SK-N-DZ (cell line): ENCODE results near the gene TMEM132C.
A peak's percentile ranks its signal among the peaks of the same experiment; 100 is the strongest.
"Not testable (repeated sequence)": the region's sequence is repeated elsewhere in the genome, so short reads cannot be mapped to it uniquely, and the experiment has no call there.

Experiments used
- DNase-seq: peaks from one replicate; pipeline ENCODE4 v3.0.0-alpha.2; 2015; ENCODE audit warnings: low spot score

TMEM132C gene

GRCh38 chr12:128474916-128475315 is 207.9 kb downstream of the TMEM132C start:
- DNase-seq = no peak

GRCh38 chr12:128476266-128476665 is 209.3 kb downstream of the TMEM132C start:
- no peak for DNase-seq

GRCh38 chr12:128483526-128484255 is 216.7 kb downstream of the TMEM132C start:
- DNase-seq = no peak

- not testable (repeated sequence) for DNase-seq
Observed at GRCh38 chr12:128497376-128497775, 230.4 kb downstream of the TMEM132C start.

GRCh38 chr12:128507470-128507869 is 240.5 kb downstream of the TMEM132C start:
- no peak for DNase-seq

GRCh38 chr12:128509170-128509569 is 242.2 kb downstream of the TMEM132C start:
- DNase-seq = no peak

- no peak for DNase-seq
Observed at GRCh38 chr12:128510511-128510910, 243.5 kb downstream of the TMEM132C start.

- DNase-seq = no peak
Observed at GRCh38 chr12:128513331-128513730, 246.4 kb downstream of the TMEM132C start.

- no peak for DNase-seq
Observed at GRCh38 chr12:128513831-128514230, 246.9 kb downstream of the TMEM132C start.

- DNase-seq = no peak
Observed at GRCh38 chr12:128518644-128519043, 251.7 kb downstream of the TMEM132C start.

GRCh38 chr12:128519426-128519825 is 252.5 kb downstream of the TMEM132C start:
- DNase-seq = no peak

- DNase-seq = no peak
Observed at GRCh38 chr12:128521981-128522380, 255.0 kb downstream of the TMEM132C start.

- DNase-seq = no peak
Observed at GRCh38 chr12:128524439-128524838, 257.5 kb downstream of the TMEM132C start.

- DNase-seq = peak; percentile 78
Observed at GRCh38 chr12:128531170-128531569, 264.2 kb downstream of the TMEM132C start.

- DNase-seq = no peak
Observed at GRCh38 chr12:128534906-128535305, 267.9 kb downstream of the TMEM132C start.

- no peak for DNase-seq
Observed at GRCh38 chr12:128536810-128537209, 269.8 kb downstream of the TMEM132C start.

- no peak for DNase-seq
Observed at GRCh38 chr12:128537668-128538067, 270.7 kb downstream of the TMEM132C start.

GRCh38 chr12:128542844-128543243 is 275.9 kb downstream of the TMEM132C start:
- no peak for DNase-seq

GRCh38 chr12:128543460-128543859 is 276.5 kb downstream of the TMEM132C start:
- DNase-seq = no peak

- DNase-seq = no peak
Observed at GRCh38 chr12:128543971-128544370, 277.0 kb downstream of the TMEM132C start.

- DNase-seq = no peak
Observed at GRCh38 chr12:128548949-128549348, 282.0 kb downstream of the TMEM132C start.

GRCh38 chr12:128549601-128550218 is 282.7 kb downstream of the TMEM132C start:
- no peak for DNase-seq

- DNase-seq = peak; percentile 89
Observed at GRCh38 chr12:128551266-128551665, 284.3 kb downstream of the TMEM132C start.
